RWPE2 (cell line): ENCODE results near the gene GLS.

ENCODE experiments used
- ATAC-seq: fragments of 200-7000 bp; cut with Tn5 transposase; 3 replicates; pipeline ENCODE4 v1.9.1; 2021; ENCODE audit warnings: low read depth
- DNase-seq: peaks from one replicate; pipeline ENCODE4 v3.0.0-alpha.2; 2020; ENCODE audit warnings: low spot score
- H3K27ac ChIP-seq: fragments of 450-650 bp; 2 replicates; pipeline ENCODE4 v1.5.1; 2017; ENCODE audit warnings: mild to moderate bottlenecking; ENCODE audit not compliant: poor library complexity, severe bottlenecking
- H3K27me3 ChIP-seq: fragments of 250-450 bp; sonication (Bioruptor Pico); 2 replicates; pipeline ENCODE4 v1.5.1; 2021; ENCODE audit warnings: mild to moderate bottlenecking, moderate library complexity; ENCODE audit not compliant: insufficient read depth, poor library complexity, severe bottlenecking
- H3K36me3 ChIP-seq: fragments of 250-450 bp; sonication (Bioruptor Pico); 2 replicates; pipeline ENCODE4 v1.5.1; 2020; ENCODE audit warnings: low read depth, mild to moderate bottlenecking, moderate library complexity
- H3K4me1 ChIP-seq: fragments of 250-450 bp; sonication (Bioruptor Pico); 2 replicates; pipeline ENCODE4 v1.5.1; 2021; ENCODE audit warnings: mild to moderate bottlenecking, moderate library complexity; ENCODE audit not compliant: insufficient read depth, poor library complexity, severe bottlenecking
- H3K4me3 ChIP-seq: fragments of 250-450 bp; sonication (Bioruptor Pico); 2 replicates; pipeline ENCODE4 v1.5.1; 2021; ENCODE audit warnings: mild to moderate bottlenecking, moderate library complexity; ENCODE audit not compliant: severe bottlenecking
- H3K9me3 ChIP-seq: fragments of 250-450 bp; sonication (Bioruptor Pico); 2 replicates; pipeline ENCODE4 v1.5.1; 2021; ENCODE audit warnings: mild to moderate bottlenecking, moderate library complexity; ENCODE audit not compliant: severe bottlenecking
- TF ChIP-seq, protein P1 (sequence below): fragments of 450-650 bp; IDR thresholded peaks from one replicate; pipeline ENCODE4 v1.5.1; 2017; ENCODE audit warnings: mild to moderate bottlenecking, moderate library complexity; ENCODE audit not compliant: poor library complexity, severe bottlenecking

Gene GLS

DNA sequence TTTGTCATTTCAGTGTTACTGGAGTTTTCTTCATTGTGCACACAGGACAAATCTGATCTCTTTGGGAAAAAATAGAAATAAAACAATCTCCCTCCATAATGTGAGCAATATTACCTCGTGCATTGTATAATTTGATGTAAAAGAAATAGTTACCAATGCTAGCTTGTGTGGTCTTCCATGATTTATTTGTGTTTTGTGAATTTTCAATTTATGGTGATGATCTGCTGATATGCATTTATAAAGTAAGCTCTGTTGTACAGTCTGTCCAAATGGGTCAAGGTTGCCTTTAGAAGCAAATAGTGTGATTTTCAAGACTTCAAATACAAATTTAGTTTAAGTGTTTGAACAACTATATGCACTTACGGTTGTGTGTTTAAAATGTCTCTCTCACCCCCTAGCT lies 82.5 kb downstream of the GLS start:
- ATAC-seq: no peak
- Histone ChIP-seq H3K36me3 (peaks cover 50% of the 10 kb centered on the region), H3K4me1 (no peaks in the 10 kb centered on the region)

DNA sequence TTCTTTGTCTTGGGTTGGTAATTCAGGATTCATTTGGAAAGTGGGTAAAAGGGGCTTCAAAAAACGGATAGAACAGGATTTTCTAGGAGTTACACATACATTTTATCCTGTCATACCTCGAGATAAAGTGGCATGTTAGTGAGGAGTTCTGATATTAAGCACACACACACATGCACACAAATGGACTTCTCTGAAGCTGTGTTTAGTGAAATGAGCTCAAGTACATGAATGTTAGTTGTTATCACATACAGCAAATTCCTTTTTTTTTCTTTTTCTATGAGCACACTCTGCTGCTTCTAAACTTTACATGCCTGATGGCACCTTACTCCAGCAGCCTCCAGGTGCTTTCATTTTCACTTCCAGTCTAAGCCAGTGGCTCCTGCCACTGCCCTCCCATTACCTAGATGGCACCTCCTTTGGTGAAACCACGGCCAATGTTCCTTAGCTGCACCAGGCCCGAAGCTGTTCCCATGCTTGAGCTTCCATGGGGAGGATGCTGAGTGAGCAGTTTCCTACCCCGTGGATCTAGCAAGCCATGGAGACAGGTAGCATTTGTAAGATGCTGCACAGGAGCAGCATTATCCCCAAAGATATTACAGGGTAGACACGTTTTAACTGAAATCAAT lies 83.7 kb downstream of the GLS start:
- H3K36me3 ChIP-seq: peaks cover 62% of the 10 kb centered on the region
- ATAC-seq: no peak
- no peaks in the 10 kb centered on the region for H3K27me3 ChIP-seq
- no peaks in the 10 kb centered on the region for H3K9me3 ChIP-seq
- no peak for DNase-seq
- H3K4me1 ChIP-seq: no peaks in the 10 kb centered on the region
- no peak overlapping the region for H3K4me3 ChIP-seq
- TF ChIP-seq, protein P1, sequence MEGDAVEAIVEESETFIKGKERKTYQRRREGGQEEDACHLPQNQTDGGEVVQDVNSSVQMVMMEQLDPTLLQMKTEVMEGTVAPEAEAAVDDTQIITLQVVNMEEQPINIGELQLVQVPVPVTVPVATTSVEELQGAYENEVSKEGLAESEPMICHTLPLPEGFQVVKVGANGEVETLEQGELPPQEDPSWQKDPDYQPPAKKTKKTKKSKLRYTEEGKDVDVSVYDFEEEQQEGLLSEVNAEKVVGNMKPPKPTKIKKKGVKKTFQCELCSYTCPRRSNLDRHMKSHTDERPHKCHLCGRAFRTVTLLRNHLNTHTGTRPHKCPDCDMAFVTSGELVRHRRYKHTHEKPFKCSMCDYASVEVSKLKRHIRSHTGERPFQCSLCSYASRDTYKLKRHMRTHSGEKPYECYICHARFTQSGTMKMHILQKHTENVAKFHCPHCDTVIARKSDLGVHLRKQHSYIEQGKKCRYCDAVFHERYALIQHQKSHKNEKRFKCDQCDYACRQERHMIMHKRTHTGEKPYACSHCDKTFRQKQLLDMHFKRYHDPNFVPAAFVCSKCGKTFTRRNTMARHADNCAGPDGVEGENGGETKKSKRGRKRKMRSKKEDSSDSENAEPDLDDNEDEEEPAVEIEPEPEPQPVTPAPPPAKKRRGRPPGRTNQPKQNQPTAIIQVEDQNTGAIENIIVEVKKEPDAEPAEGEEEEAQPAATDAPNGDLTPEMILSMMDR: no peak
- no peak overlapping the region for H3K27ac ChIP-seq

More for the DNA sequence above, 82.5 kb downstream of the GLS start:
- no peak for DNase-seq
- TF ChIP-seq, protein P1: no peak
- Histone ChIP-seq H3K4me3 (no peak overlapping the region), H3K27me3 (no peaks in the 10 kb centered on the region), H3K27ac (no peak overlapping the region), H3K9me3 (no peaks in the 10 kb centered on the region)

DNA sequence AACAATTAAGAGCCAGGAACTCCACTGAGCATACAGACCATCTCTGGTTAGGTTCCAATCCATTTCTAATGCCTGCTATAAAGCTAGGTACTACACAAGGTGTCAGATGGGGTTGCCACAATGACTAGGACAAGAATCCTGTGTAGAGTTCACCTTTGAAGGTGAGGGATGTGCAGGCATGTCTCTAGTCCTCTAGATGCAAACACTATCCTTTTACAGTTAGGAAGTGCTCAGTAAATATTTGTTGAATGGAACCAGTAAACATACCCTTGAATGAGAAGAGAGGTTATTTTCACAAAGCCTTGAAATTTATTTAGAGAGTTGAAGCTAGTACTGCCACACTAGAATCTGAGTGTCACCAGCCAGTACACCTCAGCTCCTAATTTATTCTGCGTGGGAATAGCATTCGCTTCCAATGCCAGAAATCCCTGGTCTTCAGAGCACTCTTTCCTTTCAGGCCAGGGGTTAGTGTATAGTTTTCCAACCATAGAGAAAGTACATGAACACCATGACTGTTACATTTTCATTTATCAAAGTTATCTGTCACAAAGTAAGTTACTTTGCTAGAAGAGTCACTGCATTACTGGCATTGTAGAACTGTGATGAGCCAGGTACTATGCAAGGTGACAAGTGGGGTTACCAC lies 85.1 kb downstream of the GLS start:
- Histone ChIP-seq H3K4me3 (no peak overlapping the region), H3K9me3 (no peaks in the 10 kb centered on the region), H3K4me1 (no peaks in the 10 kb centered on the region), H3K27me3 (no peaks in the 10 kb centered on the region), H3K36me3 (peaks cover 76% of the 10 kb centered on the region), H3K27ac (no peak overlapping the region)
- TF ChIP-seq, protein P1: no peak
- ATAC-seq (no peak), DNase-seq (no peak)

DNA sequence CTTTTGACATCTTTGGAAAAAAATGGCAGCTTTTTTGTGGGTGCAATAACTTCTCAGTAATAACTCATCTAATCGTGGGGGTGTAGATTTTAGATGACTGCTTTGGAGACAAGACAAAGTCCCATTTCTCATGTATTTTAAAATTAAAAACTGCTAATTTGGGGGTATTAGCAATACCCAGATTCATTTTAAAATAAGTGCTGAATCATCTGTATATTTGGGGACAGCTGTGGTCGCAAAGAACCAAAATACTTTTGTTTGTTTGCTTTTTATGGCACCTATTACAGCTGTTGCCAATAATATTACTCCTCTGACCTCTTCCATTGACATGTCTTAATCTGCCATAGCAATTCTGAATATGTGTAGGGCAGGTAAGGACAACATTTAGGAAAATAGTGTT lies 87.9 kb downstream of the GLS start:
- H3K4me3 ChIP-seq: no peak overlapping the region
- ATAC-seq: no peak
- H3K4me1 ChIP-seq: no peaks in the 10 kb centered on the region
- H3K27me3 ChIP-seq: no peaks in the 10 kb centered on the region
- H3K36me3 ChIP-seq: peaks cover 88% of the 10 kb centered on the region
- TF ChIP-seq, protein P1: no peak
- no peak overlapping the region for H3K27ac ChIP-seq
- no peak for DNase-seq
- H3K9me3 ChIP-seq: no peaks in the 10 kb centered on the region

DNA sequence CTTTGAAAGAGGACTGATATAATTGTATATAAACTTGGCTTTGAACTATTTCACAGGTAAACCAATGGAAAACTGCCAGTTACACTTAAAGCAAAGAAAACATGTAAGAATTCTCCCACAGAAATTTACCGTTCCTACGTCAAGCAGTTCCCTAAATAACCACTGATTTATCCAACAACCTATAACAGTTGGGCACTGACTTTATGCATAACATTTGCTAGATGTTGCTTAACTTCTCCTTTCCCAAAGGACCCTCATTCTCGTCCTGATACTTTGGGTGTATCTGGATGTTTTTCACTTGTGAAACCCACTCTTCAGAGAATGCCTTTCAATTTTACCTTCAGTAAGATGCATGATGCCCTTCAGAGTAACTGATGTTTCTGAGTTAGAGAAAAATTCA lies 89.5 kb downstream of the GLS start:
- Histone ChIP-seq H3K4me1 (no peaks in the 10 kb centered on the region), H3K9me3 (no peaks in the 10 kb centered on the region), H3K36me3 (peaks cover 95% of the 10 kb centered on the region), H3K27me3 (no peaks in the 10 kb centered on the region), H3K27ac (no peak overlapping the region), H3K4me3 (no peak overlapping the region)
- TF ChIP-seq, protein P1: no peak
- DNase-seq (no peak), ATAC-seq (no peak)
